Endothelial cell of umbilical vein (primary cell): ENCODE data around the gene COL6A2.

Experiments used
- CTCF ChIP-seq, 2 donors: IDR thresholded peaks; 1 replicate in 1 of 2; 2 replicates in 1 of 2; pipeline ENCODE4 v1.5.1; 2011; ENCODE audit warnings: low read length in 2 of 2, mild to moderate bottlenecking in 2 of 2, moderate library complexity in 2 of 2, control low read depth in 1 of 2, inconsistent platforms in 1 of 2, low read depth in 1 of 2; ENCODE audit not compliant: insufficient read depth in 1 of 2; ENCODE audit errors: extremely low read depth in 1 of 2
- EZH2 ChIP-seq: IDR thresholded peaks from 2 replicates; pipeline ENCODE4 v1.6.1; 2012; ENCODE audit warnings: borderline replicate concordance, low read depth, mild to moderate bottlenecking, moderate library complexity, low read length, inconsistent platforms; ENCODE audit not compliant: severe bottlenecking

GRCh38 chr21:46051379-46051770, 46.5 kb upstream of the COL6A2 start:
- TF ChIP-seq CTCF (IDR thresholded peaks at IDR 0.05; ENCODE audit: extremely low read depth in 1 of 2, insufficient read depth in 1 of 2, low read depth in 1 of 2, low read length in 2 of 2) (no peak), EZH2 (no peak)
